Activated CD4-positive, alpha-beta T cell treated with anti-CD3 and anti-CD28 coated beads for 36 hours (primary cell): ENCODE data around the gene VEGFD. TPM values are rescaled to one million over a fixed set of nuclear protein-coding genes. Genes with fewer than 3 reads are reported as not detected.

Experiments
- ATAC-seq: fragments of 200-7000 bp; cut with Tn5 transposase; one replicate; pipeline ENCODE4 v1.10.0; 2021; ENCODE audit warnings: mild to moderate bottlenecking, moderate library complexity
- CTCF ChIA-PET: fragments of 350-600 bp; sonication (Branson Sonifier 250); formaldehyde crosslinking; loops from one replicate; lab custom pipeline; 2021; ENCODE audit warnings: antibody characterized with exemption; lab: Charles Lee
- POLR2A ChIA-PET: fragments of 350-600 bp; sonication (Branson Sonifier 250); formaldehyde crosslinking; loops from one replicate; lab custom pipeline; 2021; ENCODE audit warnings: antibody characterized with exemption, inconsistent platforms; lab: Charles Lee
- DNase-seq: peaks from one replicate; pipeline ENCODE4 v3.0.0-alpha.2; 2020
- H3K27ac Mint-ChIP-seq: one replicate; pipeline ENCODE4 v1.8.0; 2021; ENCODE audit warnings: mixed read lengths
- H3K27me3 Mint-ChIP-seq: one replicate; pipeline ENCODE4 v1.8.0; 2021; ENCODE audit warnings: mixed read lengths
- H3K36me3 Mint-ChIP-seq: one replicate; pipeline ENCODE4 v1.8.0; 2021; ENCODE audit warnings: low read depth, mixed read lengths
- H3K4me1 Mint-ChIP-seq: one replicate; pipeline ENCODE4 v1.8.0; 2021; ENCODE audit warnings: mixed read lengths
- H3K4me3 Mint-ChIP-seq: one replicate; pipeline ENCODE4 v1.8.0; 2021; ENCODE audit warnings: mild to moderate bottlenecking, moderate library complexity, mixed read lengths
- H3K9me3 Mint-ChIP-seq: one replicate; pipeline ENCODE4 v1.8.0; 2021; ENCODE audit warnings: low read depth, mixed read lengths
- intact Hi-C, 2 experiments: fragments of 100-400 bp; cut with DNase I in 1 of 2; cut with micrococcal nuclease in 1 of 2; formaldehyde crosslinking; loops; one replicate each; pipeline versions ENCODE4 v1.14.2 to v1.15.1; 2022 to 2024; cut with DNase I, micrococcal nuclease
- total RNA-seq, 2 experiments: library from RNA; stranded (reverse); gene quantifications; one replicate each; pipeline ENCODE4 v1.2.3, GENCODE V29; 2021

VEGFD gene
- total RNA-seq, 2 experiments from 2014 or later = not detected

DNA sequence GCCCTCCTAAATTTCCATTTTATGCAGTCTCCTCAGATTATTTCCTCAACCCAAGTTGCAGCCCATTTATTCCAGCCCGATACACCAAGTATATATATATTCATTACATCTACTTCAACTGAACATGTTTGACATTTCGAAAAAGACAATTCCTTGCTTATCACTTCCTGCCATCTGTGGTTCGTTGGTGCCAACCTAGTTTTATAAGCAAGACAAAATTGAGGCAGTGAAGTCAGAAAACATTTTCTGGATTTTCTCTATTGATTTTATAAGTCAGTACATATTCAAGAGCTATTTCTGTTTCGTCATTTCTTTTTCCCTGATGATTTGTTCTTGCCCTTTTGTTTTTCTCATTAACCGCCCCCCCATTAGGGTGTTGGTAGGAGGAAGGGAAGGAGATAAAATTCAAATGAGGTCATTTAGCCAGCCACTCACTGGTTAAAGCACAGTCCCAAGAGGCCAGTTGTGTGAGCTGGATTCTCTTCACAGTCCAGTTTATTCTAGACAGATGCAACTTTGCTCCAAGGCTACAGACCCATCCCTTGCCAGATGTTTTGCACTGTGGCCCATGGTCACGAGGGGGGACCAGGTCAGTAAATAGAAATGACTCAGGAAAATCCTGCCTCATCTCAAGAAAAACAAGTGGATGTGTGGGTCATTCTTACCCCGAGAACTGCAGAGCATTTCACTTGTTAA lies 20.3 kb upstream of the VEGFD start:
- no peaks in the 10 kb centered on the region for H3K9me3 Mint-ChIP-seq

DNA sequence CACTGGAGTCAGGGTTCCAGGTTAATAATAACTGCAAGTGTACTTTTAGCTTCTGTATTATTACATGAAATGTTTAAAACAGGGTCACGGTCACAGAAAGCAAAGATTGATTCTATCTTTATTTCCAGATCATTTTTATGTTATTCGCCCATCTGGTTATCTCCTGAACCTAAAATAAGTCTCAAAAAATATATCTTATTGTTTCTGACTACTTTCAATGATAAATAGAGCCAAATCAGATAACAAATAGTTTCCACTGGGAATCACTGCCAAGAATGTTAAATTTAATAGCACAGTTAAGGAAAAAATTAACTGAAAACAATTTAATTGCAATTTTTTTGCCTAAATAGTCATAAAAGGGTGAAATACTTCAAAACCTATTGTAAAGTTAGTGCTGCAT lies 17.2 kb upstream of the VEGFD start:
- no peak for DNase-seq
- Mint-ChIP-seq H3K4me3 (no peak overlapping the region), H3K27ac (no peak overlapping the region), H3K36me3 (no peaks in the 10 kb centered on the region), H3K4me1 (peaks cover 4% of the 10 kb centered on the region), H3K9me3 (no peaks in the 10 kb centered on the region), H3K27me3 (no peaks in the 10 kb centered on the region)
- ATAC-seq = no peak
- intact Hi-C loops = no loop called here
- ChIA-PET CTCF (no interaction called here), POLR2A (no interaction called here)

More for the DNA sequence above, 20.3 kb upstream of the VEGFD start:
- ATAC-seq (no peak), DNase-seq (no peak)
- Mint-ChIP-seq H3K4me3 (no peak overlapping the region), H3K27ac (no peak overlapping the region), H3K4me1 (peaks cover 4% of the 10 kb centered on the region), H3K27me3 (peaks cover 1% of the 10 kb centered on the region), H3K36me3 (no peaks in the 10 kb centered on the region)
- intact Hi-C loops = no loop called here
- POLR2A ChIA-PET = no interaction called here
- CTCF ChIA-PET = no interaction called here

DNA sequence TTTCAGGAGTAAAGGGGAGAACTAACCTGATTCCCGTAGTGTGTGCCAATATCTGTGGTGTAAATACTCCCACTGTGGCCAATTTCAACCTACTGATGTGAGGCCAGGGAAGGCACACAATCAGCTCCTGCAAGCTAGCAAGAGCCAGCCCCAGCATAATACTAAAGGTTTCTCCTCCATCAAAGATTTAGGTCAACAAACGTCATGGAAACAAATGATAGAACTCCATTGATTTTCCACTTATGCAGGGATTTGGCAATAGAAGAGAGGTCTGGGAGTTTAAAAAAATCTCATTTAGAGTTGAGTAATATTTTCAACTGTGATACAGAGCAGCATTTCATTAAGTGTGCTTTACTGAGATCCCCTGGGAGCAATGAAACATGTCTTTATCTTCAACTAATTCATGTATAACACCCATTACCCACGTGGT lies 15.8 kb upstream of the VEGFD start:
- intact Hi-C loops = no loop called here
- DNase-seq (no peak), ATAC-seq (no peak)
- Mint-ChIP-seq H3K4me3 (no peak overlapping the region), H3K27me3 (no peaks in the 10 kb centered on the region), H3K36me3 (no peaks in the 10 kb centered on the region), H3K9me3 (no peaks in the 10 kb centered on the region), H3K4me1 (peaks cover 4% of the 10 kb centered on the region), H3K27ac (no peak overlapping the region)
- ChIA-PET CTCF (no interaction called here), POLR2A (no interaction called here)

DNA sequence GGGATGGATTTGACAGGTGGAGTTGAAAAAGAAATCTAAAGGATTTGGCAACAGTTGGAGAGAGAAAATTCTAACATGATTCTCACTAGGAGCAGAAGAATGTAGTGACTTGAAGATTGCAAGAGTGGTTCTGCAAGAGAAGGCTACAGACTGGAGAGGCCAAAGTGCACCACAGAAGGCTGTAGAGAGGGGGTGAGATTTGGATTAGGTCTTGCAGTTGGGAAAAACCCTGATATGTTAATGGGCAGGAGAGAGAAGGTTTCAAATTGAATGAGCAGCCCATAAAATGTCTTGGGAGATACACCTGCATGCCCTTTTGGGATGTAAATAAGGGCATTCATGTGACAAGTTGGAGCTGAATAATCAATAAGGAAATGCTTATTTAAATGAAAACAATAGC lies 14.7 kb upstream of the VEGFD start:
- H3K27ac Mint-ChIP-seq = no peak overlapping the region
- no peak for DNase-seq
- intact Hi-C loops = no loop called here
- no peaks in the 10 kb centered on the region for H3K36me3 Mint-ChIP-seq
- H3K4me1 Mint-ChIP-seq = no peaks in the 10 kb centered on the region
- CTCF ChIA-PET = no interaction called here
- POLR2A ChIA-PET = no interaction called here
- no peak for ATAC-seq
- no peaks in the 10 kb centered on the region for H3K9me3 Mint-ChIP-seq
- no peak overlapping the region for H3K4me3 Mint-ChIP-seq
- no peaks in the 10 kb centered on the region for H3K27me3 Mint-ChIP-seq

DNA sequence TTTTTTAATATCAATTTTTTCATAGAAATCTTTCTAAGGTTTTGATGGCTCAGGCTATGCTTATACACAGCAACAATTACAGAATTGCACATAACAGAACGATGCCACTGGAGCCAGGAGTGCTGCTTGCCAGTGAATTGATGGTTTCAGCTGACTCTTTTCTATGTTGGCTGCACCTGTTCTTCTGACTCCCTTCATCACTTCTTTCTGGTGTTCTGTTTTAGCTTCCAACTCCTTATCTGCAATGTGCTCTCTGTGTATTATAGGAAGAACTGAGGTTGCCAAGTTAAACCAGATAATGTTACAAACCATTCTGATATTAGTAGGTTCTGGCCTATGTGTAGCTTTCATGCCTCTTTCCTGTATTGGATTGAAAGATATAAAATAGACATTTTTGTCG lies 11.6 kb upstream of the VEGFD start:
- Mint-ChIP-seq H3K9me3 (no peaks in the 10 kb centered on the region), H3K4me1 (no peaks in the 10 kb centered on the region), H3K27me3 (peaks cover 2% of the 10 kb centered on the region), H3K27ac (no peak overlapping the region), H3K36me3 (no peaks in the 10 kb centered on the region), H3K4me3 (no peak overlapping the region)
- ATAC-seq = no peak
- ChIA-PET POLR2A (no interaction called here), CTCF (no interaction called here)
- no peak for DNase-seq
- intact Hi-C loops = no loop called here

DNA sequence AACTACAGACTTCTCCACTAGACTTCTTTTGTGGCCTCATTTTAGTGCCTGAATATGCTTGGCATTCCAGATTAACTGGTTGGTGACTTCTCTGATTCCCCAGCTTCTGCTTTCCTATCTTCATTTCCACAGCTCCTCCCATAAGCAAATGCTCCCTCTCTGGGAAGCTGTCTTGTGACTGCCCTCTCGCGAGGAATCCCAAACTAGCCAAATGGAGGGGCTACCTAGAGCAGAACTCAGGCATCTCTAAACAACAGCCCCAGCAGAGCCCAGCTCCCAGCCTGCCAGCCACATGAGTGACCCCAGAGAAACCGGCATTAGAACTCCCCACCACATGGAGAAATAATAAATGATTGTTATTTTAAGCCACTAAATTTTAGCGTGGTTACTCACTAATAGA lies 7.6 kb upstream of the VEGFD start:
- ChIA-PET CTCF (interaction anchor here (0.5 to 0.6 kb wide), 2 partner anchors 33 to 51 kb away, joined by 3 to 4 read pairs; no protein-coding TSS in a partner anchor), POLR2A (no interaction called here)
- ATAC-seq = no peak
- Mint-ChIP-seq H3K4me1 (no peaks in the 10 kb centered on the region), H3K27ac (no peak overlapping the region), H3K36me3 (no peaks in the 10 kb centered on the region), H3K4me3 (no peak overlapping the region), H3K27me3 (peaks cover 2% of the 10 kb centered on the region), H3K9me3 (no peaks in the 10 kb centered on the region)
- intact Hi-C loops = no loop called here
- DNase-seq = no peak

DNA sequence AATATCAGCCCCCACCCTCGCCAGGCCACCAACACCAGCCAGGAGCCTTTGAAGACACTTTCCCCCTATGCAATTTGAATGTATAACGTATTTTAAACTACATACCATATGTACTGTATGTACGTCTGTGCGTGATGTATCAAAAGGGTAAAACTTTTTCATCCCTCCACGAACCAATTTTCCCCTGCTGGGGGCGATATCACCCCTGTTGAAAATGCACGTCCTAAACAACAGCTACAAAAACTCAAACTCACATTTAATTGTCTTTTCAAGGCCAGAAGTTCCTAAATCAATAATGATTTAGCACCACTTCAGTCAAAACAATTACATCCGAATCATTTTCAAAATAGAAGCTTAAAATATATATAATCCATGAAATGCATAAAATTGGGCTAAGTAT lies 1.4 kb downstream of the VEGFD start:
- Mint-ChIP-seq H3K27me3 (peaks cover 5% of the 10 kb centered on the region), H3K27ac (no peak overlapping the region), H3K9me3 (no peaks in the 10 kb centered on the region), H3K36me3 (no peaks in the 10 kb centered on the region), H3K4me3 (no peak overlapping the region), H3K4me1 (no peaks in the 10 kb centered on the region)
- ATAC-seq = no peak
- intact Hi-C loops = no loop called here
- no peak for DNase-seq
- ChIA-PET POLR2A (no interaction called here), CTCF (interaction anchor here (0.7 to 1.2 kb wide), 2 partner anchors 52 to 94 kb away, joined by 3 read pairs; no protein-coding TSS in a partner anchor)

DNA sequence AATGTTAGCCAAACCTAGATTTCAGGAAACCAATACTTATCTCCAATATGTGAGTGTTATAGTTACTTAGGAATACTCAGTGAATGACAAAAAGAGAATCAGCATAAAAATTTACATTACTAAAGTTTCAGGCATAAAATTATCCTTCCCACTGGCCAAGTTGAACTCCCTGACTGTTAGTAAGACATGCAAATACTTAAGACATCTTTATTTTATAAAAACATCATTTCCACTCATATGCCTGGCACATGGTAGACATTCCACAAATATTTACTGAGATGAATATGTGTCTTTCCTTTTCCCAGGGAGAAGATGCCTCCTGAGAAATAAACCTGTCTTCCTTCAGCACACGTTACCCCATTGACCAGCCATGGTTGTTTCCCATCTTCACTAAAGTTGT lies 7.3 kb downstream of the VEGFD start:
- H3K27ac Mint-ChIP-seq = no peak overlapping the region
- H3K9me3 Mint-ChIP-seq = no peaks in the 10 kb centered on the region
- H3K36me3 Mint-ChIP-seq = no peaks in the 10 kb centered on the region
- intact Hi-C loops = no loop called here
- ATAC-seq = no peak
- H3K27me3 Mint-ChIP-seq = no peaks in the 10 kb centered on the region
- ChIA-PET CTCF (no interaction called here), POLR2A (no interaction called here)
- DNase-seq = no peak
- no peak overlapping the region for H3K4me3 Mint-ChIP-seq
- H3K4me1 Mint-ChIP-seq = no peaks in the 10 kb centered on the region

DNA sequence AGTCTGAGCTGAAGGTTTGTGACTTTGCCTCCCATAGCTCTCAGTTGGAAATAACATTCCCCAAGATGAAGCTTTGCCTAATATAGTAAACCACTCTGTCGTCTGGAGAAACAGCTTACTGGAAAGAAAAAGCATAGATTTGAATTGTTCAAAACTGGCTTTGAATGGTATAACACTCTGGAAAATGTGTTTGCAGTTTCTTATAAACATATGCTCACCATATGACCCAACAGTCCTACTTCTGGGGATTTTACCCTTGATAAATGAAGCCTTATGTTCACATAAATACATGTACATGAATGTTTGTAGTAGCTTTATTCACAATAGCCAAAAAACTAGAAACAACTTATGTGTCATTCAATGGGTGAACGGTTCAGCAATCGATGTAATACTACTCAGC lies 10.2 kb downstream of the VEGFD start:
- Mint-ChIP-seq H3K27ac (no peak overlapping the region), H3K9me3 (no peaks in the 10 kb centered on the region), H3K4me3 (no peak overlapping the region), H3K36me3 (no peaks in the 10 kb centered on the region), H3K4me1 (no peaks in the 10 kb centered on the region), H3K27me3 (peaks cover 3% of the 10 kb centered on the region)
- intact Hi-C loops = no loop called here
- ChIA-PET CTCF (no interaction called here), POLR2A (no interaction called here)
- DNase-seq (no peak), ATAC-seq (no peak)

DNA sequence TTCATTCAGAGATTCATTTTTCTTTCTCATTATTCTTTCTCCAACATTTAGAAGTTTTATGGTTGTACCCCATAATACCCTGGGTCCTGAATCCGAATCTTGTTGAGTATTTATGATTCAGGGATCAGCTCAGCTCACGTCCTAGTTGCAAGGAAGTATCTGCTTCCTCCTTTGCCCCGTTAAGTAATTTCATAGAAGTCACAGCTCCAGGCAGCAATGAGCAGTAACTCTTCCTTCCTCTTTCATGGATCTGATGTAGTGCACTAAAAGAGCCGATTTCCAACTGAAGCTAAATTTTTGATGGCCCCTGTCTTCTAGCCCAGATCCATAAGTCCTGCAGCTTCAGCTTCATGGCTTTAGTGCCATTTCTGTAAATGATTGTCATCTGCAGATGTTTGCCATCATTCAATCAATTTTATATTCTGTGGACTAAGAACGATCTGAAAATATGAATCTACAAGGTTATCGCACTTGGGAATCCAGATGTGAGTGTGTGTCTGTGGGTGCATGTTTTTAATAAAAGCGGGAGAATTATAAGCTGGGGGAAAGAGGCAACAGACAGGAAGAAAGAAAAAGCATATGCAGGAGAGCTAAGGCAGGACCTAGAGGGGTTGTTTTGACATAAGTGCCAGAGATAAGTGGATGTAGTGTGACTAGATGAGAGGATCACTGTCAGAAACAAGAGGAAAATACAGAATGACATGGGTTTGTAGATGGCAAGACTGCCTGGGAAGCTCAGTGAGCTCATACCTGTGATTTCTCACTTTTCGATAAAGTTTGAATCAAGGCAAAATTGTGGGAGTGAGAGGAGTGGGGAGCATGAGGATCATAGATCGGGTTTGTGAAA lies 17.5 kb downstream of the VEGFD start:
- Mint-ChIP-seq H3K27ac (no peak overlapping the region), H3K9me3 (no peaks in the 10 kb centered on the region), H3K36me3 (no peaks in the 10 kb centered on the region), H3K27me3 (peaks cover 13% of the 10 kb centered on the region), H3K4me3 (no peak overlapping the region), H3K4me1 (no peaks in the 10 kb centered on the region)
- intact Hi-C loops = no loop called here
- ChIA-PET POLR2A (no interaction called here), CTCF (interaction anchor here (0.6 to 0.7 kb wide), 2 partner anchors 11 to 1765 kb away, joined by 3 to 4 read pairs; no protein-coding TSS in a partner anchor)
- ATAC-seq (no peak), DNase-seq (no peak)

DNA sequence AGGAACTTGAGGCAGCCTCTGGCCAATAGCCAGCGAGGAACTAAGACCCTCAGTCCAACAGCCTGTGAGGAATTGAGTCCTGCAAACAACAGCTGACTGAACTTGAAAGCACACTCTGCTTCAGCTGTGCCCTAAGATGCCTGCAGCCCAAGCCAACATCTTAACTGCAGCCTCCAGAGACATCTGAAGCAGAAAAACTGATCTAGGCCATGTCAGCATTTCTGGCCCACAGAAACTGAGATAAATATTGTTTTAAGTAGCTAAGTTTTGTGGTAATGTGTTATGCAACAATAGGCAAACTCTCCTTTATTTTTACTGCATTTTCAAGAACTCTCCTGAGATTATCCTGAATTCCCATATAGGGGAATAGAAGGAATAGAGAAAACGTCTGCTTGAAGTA lies 24.5 kb downstream of the VEGFD start:
- H3K27me3 Mint-ChIP-seq = peaks cover 2% of the 10 kb centered on the region
- no peak overlapping the region for H3K27ac Mint-ChIP-seq
- intact Hi-C loops = loop anchor here in 1 of 2 experiments (10.0 kb wide), 1 partner anchor 285 kb away; no protein-coding TSS in a partner anchor
- POLR2A ChIA-PET = no interaction called here
- CTCF ChIA-PET = interaction anchor here (0.6 to 1.2 kb wide), 2 partner anchors 14 to 117 kb away, joined by 3 to 6 read pairs; no protein-coding TSS in a partner anchor
- no peaks in the 10 kb centered on the region for H3K9me3 Mint-ChIP-seq
- DNase-seq (no peak), ATAC-seq (no peak)
- H3K36me3 Mint-ChIP-seq = no peaks in the 10 kb centered on the region
- no peak overlapping the region for H3K4me3 Mint-ChIP-seq
- no peaks in the 10 kb centered on the region for H3K4me1 Mint-ChIP-seq
